Neural crest cell (in vitro differentiated cells): ENCODE data around the gene ATOH7. TPM values are rescaled to one million over a fixed set of nuclear protein-coding genes. Genes with fewer than 3 reads are reported as not detected.
"Not testable (repeated sequence)": the region's sequence is repeated elsewhere in the genome, so short reads cannot be mapped to it uniquely, and the experiment has no call there.

Source experiments
- DNase-seq: peaks from one replicate; pipeline ENCODE4 v3.0.0; 2021; ENCODE audit warnings: low read depth, mixed read lengths, low spot score
- H3K27ac Mint-ChIP-seq: one replicate; pipeline ENCODE4 v1.8.0; 2021; ENCODE audit warnings: mild to moderate bottlenecking, mixed read lengths; ENCODE audit not compliant: unreplicated experiment
- H3K27me3 Mint-ChIP-seq: 2 replicates; pipeline ENCODE4 v1.8.0; 2021; ENCODE audit warnings: low read depth, mild to moderate bottlenecking, mixed read lengths
- H3K36me3 Mint-ChIP-seq: 2 replicates; pipeline ENCODE4 v1.8.0; 2021; ENCODE audit warnings: low read depth, mild to moderate bottlenecking, mixed read lengths
- H3K4me1 Mint-ChIP-seq: 2 replicates; pipeline ENCODE4 v1.8.0; 2021; ENCODE audit warnings: mixed read lengths
- H3K4me3 Mint-ChIP-seq: one replicate; pipeline ENCODE4 v1.8.0; 2021; ENCODE audit warnings: mild to moderate bottlenecking, mixed read lengths
- H3K9me3 Mint-ChIP-seq: 2 replicates; pipeline ENCODE4 v1.8.0; 2021; ENCODE audit warnings: mixed read lengths
- total RNA-seq: library from RNA; stranded (reverse); gene quantifications from 2 replicates; pipeline ENCODE4 v1.2.1, GENCODE V29; 2021
- TF ChIP-seq, protein P1 (sequence below): fragments of 200-600 bp; sonication (generic); conservative IDR thresholded peaks from 2 replicates; pipeline ENCODE4 v1.5.0; 2021; ENCODE audit warnings: antibody characterized with exemption, mild to moderate bottlenecking

Gene ATOH7
- total RNA-seq, 1 donor from 2014 or later: 0.84 TPM

DNA sequence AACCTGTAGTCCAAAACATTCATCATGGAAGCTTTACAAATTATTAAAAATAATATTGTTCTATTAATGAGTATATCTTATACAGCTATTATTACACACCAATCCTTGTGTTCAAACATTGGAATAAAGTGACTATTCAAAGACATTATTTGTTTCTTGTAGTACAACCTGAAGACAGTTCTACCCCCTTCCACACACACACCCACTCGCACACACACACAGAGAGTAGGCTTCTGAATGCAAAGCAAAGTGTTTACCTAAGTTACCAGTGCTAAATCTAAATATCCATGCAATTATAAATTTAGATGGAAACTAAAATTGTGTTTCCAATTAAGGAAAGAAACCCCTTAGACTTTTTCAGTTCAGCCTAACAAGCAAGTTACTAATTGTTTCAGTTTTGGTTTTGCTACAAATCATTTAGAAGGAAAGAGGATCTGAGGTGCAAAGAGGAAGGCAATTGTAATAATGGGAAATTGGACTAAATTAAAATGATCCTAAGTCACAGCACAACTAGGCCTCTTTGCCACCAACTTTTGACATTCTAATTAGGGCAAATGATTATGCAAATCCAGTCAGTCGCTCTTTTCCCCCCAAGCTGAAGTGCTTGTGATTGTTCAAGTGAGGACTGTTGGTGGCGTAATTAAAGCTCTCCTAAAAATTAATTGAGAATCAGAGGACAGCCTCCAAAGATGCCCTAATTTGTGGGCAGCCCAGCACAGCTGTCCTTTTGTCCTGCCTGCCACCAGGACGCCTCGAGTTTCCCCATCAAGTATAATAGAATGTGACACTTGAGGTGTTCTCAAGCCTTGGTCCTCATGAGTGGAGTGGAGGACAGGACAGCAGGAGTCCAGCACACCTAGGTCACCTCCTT lies 19.9 kb upstream of the ATOH7 start:
- Mint-ChIP-seq H3K27me3 (no peaks in the 10 kb centered on the region), H3K4me3 (no peak overlapping the region), H3K9me3 (no peaks in the 10 kb centered on the region), H3K27ac (no peak overlapping the region), H3K4me1 (no peaks in the 10 kb centered on the region), H3K36me3 (no peaks in the 10 kb centered on the region)
- TF ChIP-seq, protein P1, sequence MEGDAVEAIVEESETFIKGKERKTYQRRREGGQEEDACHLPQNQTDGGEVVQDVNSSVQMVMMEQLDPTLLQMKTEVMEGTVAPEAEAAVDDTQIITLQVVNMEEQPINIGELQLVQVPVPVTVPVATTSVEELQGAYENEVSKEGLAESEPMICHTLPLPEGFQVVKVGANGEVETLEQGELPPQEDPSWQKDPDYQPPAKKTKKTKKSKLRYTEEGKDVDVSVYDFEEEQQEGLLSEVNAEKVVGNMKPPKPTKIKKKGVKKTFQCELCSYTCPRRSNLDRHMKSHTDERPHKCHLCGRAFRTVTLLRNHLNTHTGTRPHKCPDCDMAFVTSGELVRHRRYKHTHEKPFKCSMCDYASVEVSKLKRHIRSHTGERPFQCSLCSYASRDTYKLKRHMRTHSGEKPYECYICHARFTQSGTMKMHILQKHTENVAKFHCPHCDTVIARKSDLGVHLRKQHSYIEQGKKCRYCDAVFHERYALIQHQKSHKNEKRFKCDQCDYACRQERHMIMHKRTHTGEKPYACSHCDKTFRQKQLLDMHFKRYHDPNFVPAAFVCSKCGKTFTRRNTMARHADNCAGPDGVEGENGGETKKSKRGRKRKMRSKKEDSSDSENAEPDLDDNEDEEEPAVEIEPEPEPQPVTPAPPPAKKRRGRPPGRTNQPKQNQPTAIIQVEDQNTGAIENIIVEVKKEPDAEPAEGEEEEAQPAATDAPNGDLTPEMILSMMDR: no peak
- DNase-seq: no peak

DNA sequence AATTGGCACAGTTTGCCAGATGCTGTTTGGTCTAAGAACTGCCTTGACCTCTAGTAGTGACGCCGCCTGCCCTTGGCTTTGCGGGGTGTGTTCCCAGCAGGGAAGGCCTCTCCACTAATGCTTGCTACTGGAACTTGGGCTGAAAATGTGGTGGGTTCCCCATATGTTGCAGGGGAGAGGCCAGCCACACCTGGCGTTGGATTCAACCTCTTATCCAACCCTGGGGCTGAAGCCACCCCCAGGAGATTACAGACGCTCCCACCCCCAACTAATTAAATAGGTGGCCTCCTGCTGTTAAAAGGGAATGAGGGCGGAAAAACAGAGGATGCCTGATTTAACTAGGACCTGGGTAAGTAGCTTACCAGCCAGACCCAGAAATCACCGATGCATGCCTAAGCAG lies 19.2 kb upstream of the ATOH7 start:
- H3K27me3 Mint-ChIP-seq: no peaks in the 10 kb centered on the region
- no peak overlapping the region for H3K27ac Mint-ChIP-seq

DNA sequence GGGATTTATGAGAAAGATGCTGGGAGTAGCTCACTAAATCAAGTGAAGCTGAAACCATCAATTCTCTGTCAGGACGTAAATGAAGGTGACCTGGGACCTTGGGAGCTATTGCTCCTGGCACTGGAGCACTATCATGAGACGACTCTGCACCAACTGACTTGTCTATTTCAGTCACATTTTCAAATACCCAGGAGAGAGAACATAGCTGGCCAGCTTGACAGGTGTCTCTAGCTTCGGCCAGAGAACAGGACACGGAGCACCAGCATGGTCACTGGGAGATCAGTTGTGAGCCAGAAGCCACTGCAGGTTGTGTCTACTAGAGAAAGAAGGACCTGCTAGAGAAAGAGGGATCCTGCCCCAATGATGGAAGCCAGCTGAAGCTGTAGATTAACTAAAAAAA lies 17.4 kb upstream of the ATOH7 start:
- no peak for DNase-seq
- Mint-ChIP-seq H3K4me1 (no peaks in the 10 kb centered on the region), H3K36me3 (no peaks in the 10 kb centered on the region), H3K27ac (no peak overlapping the region), H3K9me3 (no peaks in the 10 kb centered on the region), H3K4me3 (no peak overlapping the region), H3K27me3 (no peaks in the 10 kb centered on the region)
- TF ChIP-seq, protein P1: no peak

More for the DNA sequence above, 19.2 kb upstream of the ATOH7 start:
- H3K4me1 Mint-ChIP-seq: no peaks in the 10 kb centered on the region
- TF ChIP-seq, protein P1: no peak
- no peaks in the 10 kb centered on the region for H3K36me3 Mint-ChIP-seq
- no peak overlapping the region for H3K4me3 Mint-ChIP-seq
- no peaks in the 10 kb centered on the region for H3K9me3 Mint-ChIP-seq
- DNase-seq: no peak

DNA sequence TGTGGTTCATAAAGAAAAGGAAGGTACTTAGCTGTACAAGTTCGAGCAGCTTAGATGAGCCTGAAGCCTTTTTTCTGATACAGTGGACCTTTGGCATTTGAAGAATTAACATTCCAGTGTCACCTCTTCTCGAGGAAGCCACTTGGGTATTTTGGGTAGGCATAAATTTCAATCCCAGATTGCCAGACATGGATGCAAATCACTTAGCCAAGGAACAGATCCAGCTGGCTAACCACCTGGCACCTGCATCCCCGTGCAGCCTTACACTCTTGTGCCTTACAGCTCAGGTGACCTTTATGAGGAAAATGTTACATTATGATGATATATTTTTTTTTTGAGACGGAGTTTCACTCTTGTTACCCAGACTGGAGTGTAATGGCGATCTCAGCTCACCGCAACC lies 16.0 kb upstream of the ATOH7 start:
- no peak overlapping the region for H3K27ac Mint-ChIP-seq
- H3K27me3 Mint-ChIP-seq: no peaks in the 10 kb centered on the region
- H3K9me3 Mint-ChIP-seq: no peaks in the 10 kb centered on the region

DNA sequence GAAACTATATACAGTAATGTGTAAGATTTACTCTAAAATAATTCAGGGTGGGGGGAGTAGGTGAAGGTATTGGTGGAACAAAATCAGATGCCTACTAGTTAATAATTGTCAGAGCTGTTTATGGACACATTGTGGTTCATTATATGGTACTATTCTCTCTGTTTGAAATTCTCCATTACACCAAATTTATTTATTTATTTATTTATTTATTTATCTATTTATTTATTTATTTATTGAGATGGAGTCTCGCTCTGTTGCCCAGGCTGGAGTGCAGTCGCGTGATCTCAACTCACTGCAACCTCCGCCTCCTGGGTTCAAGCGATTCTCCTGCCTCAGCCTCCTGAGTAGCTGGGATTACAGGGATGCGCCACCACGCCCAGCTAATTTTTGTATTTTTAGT lies 14.5 kb upstream of the ATOH7 start:
- H3K36me3 Mint-ChIP-seq, DNase-seq, H3K27ac Mint-ChIP-seq, H3K27me3 Mint-ChIP-seq, H3K4me3 Mint-ChIP-seq, H3K4me1 Mint-ChIP-seq, H3K9me3 Mint-ChIP-seq: not testable (repeated sequence)

More for the DNA sequence above, 16.0 kb upstream of the ATOH7 start:
- TF ChIP-seq, protein P1: no peak
- no peak for DNase-seq
- H3K4me1 Mint-ChIP-seq: no peaks in the 10 kb centered on the region
- no peaks in the 10 kb centered on the region for H3K36me3 Mint-ChIP-seq
- no peak overlapping the region for H3K4me3 Mint-ChIP-seq

DNA sequence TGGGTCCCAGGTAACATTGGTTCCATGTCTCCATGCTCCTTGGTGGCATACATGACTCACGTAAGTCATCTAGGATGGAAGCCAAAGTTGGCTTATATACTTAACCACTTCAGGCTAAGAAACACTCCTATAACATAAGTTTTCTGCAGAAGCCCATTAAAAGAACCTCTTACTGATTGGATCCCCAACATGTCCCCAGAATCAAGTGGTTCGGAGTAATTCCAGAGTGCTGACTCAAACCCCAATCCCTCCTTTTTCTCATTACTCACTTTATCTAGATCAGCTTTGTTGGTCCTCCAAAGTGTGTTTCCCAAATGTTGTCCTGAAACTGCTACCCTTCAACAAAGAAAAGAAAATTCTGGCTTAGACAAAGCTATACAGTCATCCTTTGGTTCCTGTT lies 10.1 kb upstream of the ATOH7 start:
- TF ChIP-seq, protein P1: no peak
- no peak for DNase-seq
- no peaks in the 10 kb centered on the region for H3K36me3 Mint-ChIP-seq
- no peaks in the 10 kb centered on the region for H3K4me1 Mint-ChIP-seq
- no peak overlapping the region for H3K4me3 Mint-ChIP-seq
- H3K27me3 Mint-ChIP-seq: no peaks in the 10 kb centered on the region
- no peak overlapping the region for H3K27ac Mint-ChIP-seq
- H3K9me3 Mint-ChIP-seq: no peaks in the 10 kb centered on the region
